Fibroblast of skin of right biceps (primary cell): Measurements from ENCODE around the gene VARS2.

Experiments used
- DNase-seq: peaks from one replicate; pipeline ENCODE4 v3.0.0-alpha.2; 2013

The VARS2 gene

DNA sequence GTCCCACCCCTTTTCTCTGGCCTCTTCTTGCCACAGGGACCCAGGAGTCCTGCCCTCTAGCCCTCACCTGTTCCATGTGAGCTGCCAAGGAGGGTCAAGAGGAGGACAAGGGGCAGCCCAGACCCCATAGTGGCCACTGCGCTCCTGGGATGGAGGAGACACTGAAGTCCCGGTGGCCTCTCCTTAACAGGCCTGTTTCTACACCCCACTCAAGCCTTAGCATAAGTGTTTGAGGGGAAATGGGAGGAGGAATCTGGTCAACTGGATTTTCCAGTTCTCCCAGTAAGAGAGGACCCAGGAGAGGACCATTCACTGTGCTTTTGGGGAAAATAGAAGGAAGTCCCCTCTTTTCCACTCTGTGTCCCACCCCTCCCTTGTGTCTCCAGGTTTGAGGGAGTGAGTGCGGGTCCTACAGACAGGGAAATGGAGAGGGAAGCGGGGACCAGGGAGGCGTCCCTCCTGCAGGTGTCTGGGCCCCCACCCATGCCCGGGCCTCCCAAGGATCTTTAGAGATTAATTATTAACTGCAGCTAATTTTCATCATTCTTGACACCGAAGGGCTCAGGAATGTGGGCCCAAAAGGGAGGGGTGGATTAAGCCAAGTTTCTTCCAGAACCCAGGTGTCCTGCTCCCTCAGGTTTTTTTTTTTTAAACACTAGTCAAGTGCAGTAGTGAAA lies 18.1 kb downstream of the VARS2 start, which contains the start of gene SFTA2:
Gene SFTA2, minus strand, starts transcription at position 202 of the 677 bp plus-strand sequence. Its CDS starts 74 bp downstream, at position 128.
- no peak for DNase-seq

GRCh38 chr6:30932665-30933365 lies 18.8 kb downstream of the VARS2 start:
- no peak for DNase-seq

DNA sequence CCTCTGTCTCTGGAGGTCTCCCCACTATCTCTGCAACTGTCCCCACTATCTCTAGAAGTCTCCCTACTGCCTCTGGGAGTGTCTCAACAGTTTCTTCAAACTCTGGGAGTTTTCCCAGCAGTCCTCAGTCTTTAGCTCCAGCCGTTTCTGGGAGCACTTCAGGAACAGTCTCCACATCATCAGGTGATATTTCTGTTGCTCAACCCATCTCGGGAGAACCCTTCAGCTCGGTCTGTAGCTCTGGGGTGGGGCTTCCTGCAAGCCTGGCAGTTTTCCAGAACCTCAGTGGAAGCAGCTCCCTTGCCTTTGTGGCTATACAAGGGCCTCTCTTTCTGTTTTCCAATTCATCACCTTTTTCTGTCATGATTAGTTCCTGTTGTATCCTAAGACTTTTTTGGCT lies 21.0 kb downstream of the VARS2 start:
- no peak for DNase-seq

DNA sequence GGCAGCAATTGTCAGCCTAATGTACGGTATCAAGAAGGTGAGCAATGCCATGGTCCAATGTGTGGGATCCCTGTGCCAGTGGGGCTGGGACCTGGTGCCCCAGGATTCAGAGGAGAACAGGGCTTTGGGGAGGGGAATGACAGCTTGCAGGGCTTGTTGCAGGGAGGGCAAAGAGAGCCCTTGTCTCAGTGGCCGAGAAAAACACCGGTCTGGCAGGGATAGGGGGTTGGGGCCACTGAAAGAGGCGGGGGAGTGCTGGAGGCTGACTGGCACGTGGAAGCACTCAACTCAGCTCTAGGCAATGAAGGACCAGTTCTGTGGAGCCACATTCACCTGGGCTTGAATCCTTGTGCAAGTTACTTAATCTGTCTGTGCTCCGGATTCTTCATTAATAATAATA lies 23.2 kb downstream of the VARS2 start:
- DNase-seq, result no peak

DNA sequence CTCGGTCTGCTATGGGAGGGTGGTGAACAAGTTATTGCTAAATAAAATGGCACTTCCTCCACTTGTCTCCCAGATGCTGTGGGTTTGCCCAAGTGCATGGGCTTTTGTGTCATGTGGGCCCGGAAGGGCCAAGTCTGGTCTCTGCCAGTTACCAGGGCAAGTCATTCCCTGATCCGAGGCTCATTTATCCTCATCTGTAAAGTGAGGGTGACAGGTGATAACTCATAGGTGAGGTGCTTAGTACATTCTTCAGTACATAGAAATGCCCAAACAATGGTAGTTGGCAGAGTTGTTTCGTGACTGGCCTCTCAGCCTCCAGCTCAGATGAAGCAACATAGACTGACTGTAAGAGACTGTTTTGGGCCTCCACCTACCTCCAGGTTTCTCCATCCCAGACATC lies 24.7 kb downstream of the VARS2 start:
- DNase-seq, result no peak

DNA sequence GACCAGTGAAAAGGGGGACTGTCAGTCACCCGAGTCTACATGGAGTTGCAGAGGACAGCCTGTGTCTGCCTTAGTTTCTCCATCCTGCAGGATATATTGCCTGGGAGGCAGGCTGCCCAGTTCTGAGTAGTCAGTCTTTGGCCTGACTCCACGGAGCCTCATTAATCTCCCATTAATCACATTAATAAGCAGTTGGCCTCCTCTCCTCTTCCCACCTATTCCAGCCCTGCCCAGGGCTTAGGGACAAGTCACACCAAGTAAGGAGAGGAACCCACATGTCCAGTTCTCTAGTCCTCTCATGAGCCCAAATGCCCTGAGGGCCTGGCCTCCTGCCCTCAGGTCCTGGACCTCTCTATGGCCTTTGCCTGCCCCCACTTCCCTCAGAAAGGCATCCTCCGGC lies 25.4 kb downstream of the VARS2 start:
- DNase-seq, result no peak

- DNase-seq, result no peak
Observed at GRCh38 chr6:30940361-30940986, 26.4 kb downstream of the VARS2 start, which contains the start of gene MUCL3. MUCL3 (plus strand) TSS chr6:30940973; CDS start chr6:30941000, 27 bp downstream.

DNA sequence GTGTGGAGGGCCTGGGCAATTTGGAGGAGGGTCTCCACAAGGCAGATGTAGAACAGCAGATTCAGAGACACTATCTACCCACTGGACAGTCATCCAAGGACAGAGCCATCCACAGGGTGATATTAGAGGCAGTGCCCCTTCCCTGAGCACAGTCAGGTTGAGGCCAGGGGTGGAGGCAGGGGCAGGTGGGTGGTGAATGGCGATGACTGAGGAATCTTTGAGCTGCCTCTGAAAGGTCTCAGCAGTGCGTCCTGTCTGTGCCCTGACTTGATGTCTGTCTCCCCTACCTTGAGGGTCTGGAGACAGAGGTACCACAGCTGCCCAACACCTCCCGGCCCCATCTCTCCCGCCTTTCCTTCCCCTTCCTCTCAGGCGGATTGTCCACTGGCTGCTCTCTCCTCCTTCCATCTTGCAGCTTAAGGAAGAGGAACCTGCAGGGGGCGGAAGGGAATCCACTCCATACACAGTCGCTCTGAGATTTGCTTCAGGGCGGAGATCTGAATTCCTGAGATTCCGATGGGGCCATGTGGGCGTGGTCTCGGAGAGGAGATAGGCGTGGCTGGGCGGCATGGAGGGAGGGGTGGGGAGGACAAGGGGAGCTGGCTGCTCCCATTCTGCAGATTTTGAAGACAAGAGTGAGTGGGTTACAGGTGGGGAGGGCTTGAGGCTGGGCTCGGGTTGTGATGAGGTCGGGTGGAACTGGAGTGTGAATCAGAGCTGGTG lies 28.5 kb downstream of the VARS2 start:
- DNase-seq, result peak; percentile 89

DNA sequence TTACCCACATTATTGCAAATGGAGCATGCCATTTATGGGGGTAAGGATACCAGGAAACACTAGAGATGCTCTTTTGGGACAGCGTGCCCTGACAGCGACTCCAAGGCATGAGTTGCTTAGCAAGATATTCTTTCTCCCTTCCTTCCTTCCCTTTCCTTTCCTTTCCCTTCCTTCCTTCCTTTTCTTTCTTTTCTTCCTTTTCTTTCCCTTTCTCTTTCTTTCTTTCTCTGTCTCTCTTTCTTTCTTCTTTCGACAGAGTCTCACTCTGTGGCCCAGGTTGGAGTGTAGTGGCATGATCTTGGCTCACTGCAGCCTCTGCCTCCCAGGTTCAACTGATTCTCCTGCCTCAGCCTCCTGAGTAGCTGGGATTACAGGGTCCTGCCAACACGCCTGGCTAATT lies 30.0 kb downstream of the VARS2 start:
- no peak for DNase-seq

DNA sequence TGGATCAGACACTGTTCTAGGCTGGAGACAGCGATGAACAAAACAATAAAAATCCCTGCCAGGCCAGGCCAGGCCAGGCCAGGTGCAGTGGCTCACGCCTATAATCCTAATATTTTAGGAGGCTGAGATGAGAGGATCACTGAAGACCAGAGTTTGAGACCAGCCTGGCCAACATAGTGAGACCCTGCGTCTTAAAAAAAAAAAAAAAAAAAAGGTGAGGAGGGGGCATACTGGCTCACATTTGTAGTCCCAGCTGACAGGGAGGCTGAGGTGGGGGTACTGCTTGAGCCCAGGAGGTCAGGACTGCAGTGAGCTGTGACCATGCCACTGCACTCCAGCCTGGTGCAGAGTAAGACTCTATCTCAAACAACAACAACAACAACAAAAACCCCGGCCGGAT lies 31.2 kb downstream of the VARS2 start:
- no peak for DNase-seq

DNA sequence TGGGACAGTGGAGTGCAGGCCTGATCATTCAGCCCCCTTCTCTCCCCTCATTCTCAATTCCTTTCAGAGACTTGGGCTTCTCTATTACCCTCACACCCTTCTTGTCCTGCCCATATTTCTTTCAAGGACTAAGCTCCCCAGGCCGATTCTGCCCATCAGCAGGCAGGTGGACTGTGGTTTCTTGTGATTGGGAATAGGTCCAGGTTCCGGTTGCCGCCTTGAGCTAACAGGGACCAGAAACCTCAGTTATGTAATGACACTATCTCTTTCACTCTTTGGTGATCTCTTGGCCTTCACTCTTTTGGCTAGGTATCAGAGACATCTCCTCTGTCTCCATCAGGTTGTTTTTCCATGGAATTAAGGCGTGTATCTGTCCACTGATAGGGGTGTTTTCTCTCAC lies 33.2 kb downstream of the VARS2 start:
- no peak for DNase-seq

DNA sequence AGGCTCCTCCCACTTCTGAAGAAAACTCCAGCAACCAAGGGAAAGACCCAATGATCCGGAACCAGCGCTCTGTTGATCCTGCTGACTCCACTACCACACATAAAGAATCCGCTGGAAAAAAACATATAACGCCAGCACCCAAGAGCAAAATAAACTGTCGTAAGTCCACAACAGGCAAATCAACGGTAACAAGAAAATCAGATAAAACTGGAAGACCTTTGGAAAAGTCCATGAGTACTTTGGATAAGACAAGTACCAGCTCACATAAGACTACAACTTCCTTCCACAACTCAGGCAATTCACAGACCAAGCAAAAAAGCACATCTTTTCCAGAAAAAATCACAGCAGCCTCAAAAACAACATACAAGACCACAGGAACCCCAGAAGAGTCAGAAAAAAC lies 34.8 kb downstream of the VARS2 start:
- DNase-seq, result no peak

DNA sequence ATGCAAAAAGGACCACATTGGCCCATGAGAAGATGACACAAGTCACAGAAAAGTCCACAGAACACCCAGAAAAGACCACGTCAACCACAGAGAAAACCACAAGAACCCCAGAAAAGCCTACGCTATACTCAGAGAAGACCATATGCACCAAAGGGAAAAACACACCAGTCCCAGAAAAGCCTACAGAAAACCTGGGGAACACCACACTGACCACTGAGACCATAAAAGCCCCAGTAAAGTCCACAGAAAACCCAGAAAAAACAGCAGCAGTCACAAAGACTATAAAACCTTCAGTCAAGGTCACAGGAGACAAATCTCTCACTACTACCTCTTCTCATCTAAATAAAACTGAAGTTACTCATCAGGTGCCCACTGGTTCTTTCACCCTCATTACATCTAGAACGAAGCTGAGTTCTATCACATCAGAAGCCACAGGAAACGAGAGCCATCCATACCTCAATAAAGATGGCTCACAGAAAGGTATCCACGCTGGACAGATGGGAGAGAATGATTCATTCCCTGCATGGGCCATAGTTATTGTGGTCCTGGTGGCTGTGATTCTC lies 38.0 kb downstream of the VARS2 start:
- DNase-seq, result no peak

DNA sequence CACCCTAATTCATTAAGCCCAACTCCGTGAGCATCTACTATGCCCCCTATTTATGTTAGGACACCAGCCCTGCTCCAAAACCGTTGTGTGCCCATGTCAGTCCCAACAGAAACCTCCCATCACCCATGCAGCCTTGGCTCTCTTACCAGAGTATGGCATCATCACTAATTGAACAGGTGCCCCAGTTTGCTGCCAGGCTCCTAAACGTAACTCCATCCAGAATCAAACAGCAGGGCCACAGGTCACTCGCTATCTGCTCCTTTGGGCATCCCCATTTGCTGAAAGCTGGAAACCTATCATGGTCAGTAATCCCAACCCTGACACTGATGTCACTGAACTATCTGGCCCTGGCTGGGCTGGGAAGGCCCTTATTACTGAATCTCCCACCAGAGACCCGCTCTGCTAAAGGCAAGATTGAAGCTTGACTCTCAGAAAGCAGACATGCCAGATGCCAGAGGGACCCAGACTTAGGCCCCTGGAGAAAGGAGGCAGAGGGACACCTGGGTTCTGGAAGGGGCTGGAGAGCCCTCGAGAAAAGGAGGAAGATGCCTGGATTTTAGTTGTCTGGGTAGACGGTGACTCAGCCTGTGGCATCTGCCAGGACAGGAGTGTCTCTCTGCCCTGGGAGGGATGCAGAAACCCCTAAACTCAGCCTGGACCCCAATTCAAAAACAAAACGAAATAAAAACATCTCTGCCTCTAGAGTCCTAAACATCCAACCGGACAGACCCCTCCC lies 40.8 kb downstream of the VARS2 start:
- DNase-seq, result no peak

GRCh38 chr6:30955367-30956042 lies 41.5 kb downstream of the VARS2 start:
- DNase-seq, result peak; percentile 64

DNA sequence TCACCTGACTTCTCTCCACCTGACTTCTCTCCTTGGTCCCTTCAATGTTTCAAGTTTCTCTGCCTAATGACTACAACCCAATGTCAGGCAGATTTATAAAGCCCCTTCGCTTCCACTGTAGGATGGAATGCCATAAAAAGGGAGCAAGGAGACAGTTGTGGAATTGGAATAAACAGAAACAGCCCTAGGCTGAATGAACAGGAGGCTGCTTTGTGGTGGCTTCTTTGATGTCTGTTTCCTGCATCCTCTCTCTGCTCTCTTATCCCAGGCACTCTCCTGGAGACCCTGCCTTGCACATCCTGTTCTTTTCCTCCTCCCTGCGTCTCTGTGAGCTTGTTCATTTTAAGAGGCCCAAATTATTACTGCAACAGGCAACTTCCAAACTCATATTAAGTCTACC lies 43.7 kb downstream of the VARS2 start:
- DNase-seq, result no peak

DNA sequence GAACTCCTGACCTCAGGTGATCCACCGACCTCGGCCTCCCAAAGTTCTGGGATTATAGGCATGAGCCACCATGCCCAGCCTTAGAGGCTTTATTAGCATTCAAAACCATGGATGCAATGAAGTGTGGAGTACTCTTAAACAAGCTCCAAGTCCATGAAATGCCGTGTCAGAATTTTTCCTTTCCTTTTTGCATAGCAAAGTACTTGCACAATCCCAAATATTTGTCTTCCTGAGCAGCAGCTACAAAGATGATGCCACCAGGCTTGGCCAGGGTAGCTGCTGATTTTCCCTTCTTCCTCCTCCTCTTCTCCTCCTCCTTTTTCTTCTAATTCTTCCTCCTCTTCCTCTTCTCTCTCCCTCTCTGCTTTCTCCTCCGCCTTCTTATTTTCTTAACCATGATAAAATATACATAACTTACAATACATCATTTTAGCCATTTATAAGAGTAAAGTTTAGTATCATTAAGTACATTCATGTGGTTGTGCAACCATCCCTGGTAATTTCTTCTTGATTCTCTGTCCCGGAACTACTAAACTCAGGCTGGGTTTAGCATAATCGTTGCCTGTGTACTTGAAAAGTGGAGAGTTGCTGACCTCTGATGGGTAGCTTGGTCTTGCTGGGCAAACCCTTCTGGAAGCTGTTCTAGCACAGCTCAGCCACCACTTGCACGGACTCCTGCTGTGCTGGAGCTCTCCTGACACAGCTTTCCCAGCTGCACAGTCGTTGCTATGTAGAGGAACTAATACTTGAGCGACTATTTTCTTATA lies 47.1 kb downstream of the VARS2 start:
- no peak for DNase-seq

DNA sequence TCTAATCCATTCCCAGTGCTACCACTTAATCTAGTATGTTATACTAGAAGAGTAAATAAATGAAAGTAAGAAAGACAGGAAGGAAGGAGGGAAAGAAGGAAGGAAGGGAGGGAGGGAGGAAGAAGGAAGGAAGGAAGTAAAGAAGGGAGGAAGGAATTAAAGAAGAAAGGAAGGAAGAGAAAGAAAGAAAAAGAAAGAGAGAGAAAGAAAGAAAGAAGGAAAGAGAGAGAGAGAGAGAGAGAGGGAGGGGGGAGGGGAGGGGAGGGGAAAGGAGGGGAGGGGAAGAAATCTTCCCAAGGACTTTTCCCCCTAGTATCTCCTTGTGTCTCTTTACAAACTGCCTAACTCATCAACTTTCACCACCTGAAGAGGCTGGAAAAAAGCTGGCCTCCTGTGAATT lies 48.7 kb downstream of the VARS2 start:
- DNase-seq, result no peak

GRCh38 chr6:30963641-30964040 lies 49.6 kb downstream of the VARS2 start:
- peak; percentile 13 for DNase-seq

DNA sequence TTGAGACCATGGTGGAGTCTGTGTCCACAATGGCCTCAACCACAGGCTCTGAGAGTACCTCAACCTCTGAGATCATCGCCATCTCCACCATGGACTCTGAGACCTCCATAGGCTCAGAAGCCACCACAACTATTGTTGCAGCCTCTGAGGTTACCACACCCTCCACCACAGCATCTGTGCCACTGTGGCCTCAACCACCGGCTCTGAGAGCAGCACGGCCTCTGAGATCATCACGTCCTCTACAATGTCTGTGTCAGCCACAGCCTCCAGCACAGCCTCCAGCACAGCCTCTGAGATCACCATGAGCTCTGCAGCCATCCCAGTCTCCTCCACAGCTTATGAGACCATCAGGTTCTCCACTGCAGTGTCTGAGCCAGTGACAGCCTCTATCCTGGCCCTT lies 50.0 kb downstream of the VARS2 start:
- DNase-seq, result no peak

DNA sequence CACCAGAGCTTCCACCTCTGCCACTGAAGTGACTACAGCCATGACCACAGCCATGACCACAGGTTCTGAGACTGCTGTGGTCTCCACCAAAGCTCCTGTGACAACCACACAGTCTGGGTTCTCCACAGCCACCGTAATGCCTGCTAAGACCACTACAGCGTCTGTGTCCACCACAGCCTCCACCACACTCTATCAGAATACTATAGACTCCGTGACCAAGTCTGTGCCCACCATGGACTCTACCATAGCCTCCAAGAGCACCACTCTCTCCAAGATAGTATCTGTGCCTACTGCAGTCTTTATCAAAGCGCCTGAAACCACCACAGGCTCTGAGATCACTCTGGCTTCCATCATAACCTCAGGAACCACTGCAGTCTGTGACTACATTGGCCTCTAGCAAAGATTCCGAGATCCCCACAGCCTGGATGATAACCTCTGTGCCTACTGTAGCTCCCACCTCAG lies 51.1 kb downstream of the VARS2 start:
- DNase-seq, result no peak
